HCT116 (cell line): ENCODE data around the gene CARD8. TPM values are rescaled to one million over a fixed set of nuclear protein-coding genes. Genes with fewer than 3 reads are reported as not detected.

ENCODE experiments used
- ATAC-seq: fragments of 200-7000 bp; cut with Tn5 transposase; 2 replicates; pipeline ENCODE4 v1.9.1; 2020; ENCODE audit warnings: mild to moderate bottlenecking, moderate library complexity
- BruUV-seq: library from RNA; stranded (reverse); fragments of 400-500 nt; replicated peaks from 2 replicates; lab custom pipeline; 2021; lab: Mats Ljungman, UMichigan
- CTCF ChIA-PET: fragments of 300-600 bp; sonication (Branson Sonifier 250); formaldehyde crosslinking; loops from one replicate; lab custom pipeline; 2021; ENCODE audit warnings: antibody characterized with exemption; lab: Charles Lee
- POLR2A ChIA-PET: fragments of 300-600, 350-600 bp; sonication (Branson Sonifier 250); formaldehyde crosslinking; loops from one replicate; lab custom pipeline; 2021; ENCODE audit warnings: antibody characterized with exemption; lab: Charles Lee
- RAD21 ChIA-PET, 2 experiments: fragments of 300-600 bp; sonication (Branson Sonifier 250); formaldehyde crosslinking; loops; one replicate each; lab custom pipeline; 2023; ENCODE audit warnings: low total read pairs in 2 of 2; ENCODE audit not compliant: uncharacterized antibody in 2 of 2, unreplicated experiment in 2 of 2, low non-redundant PET in 1 of 2; lab: Charles Lee
- DNase-seq: peaks from one replicate; pipeline ENCODE4 v3.0.0-alpha.2; 2010; ENCODE audit warnings: low read depth, low spot score
- H2AFZ ChIP-seq: fragments of 200-600 bp; shearing (Covaris generic), sonication (generic); 2 replicates; pipeline ENCODE4 v1.6.1; 2017; ENCODE audit warnings: low read depth, mixed run types, mixed read lengths, antibody characterized with exemption, low read length; ENCODE audit not compliant: poor library complexity, severe bottlenecking
- H3K27ac ChIP-seq: 2 replicates; pipeline ENCODE4 v1.5.1; 2012; ENCODE audit warnings: low read depth, low read length
- H3K27me3 ChIP-seq: fragments of 200-600 bp; sonication (generic); 2 replicates; pipeline ENCODE4 v1.6.1; 2016; ENCODE audit warnings: mixed run types, low read length, mixed read lengths; ENCODE audit not compliant: insufficient read depth
- H3K36me3 ChIP-seq, 2 experiments: fragments of 200-500 bp in 1 of 2; fragments of 200-600 bp in 1 of 2; sonication (Bioruptor generic) in 1 of 2; sonication (generic) in 1 of 2; 2 replicates each; pipeline versions ENCODE4 v1.5.1 to v1.6.1; 2014 to 2016; ENCODE audit warnings: low read length in 2 of 2, inconsistent platforms in 1 of 2, mixed read lengths in 1 of 2, mixed run types in 1 of 2; ENCODE audit not compliant: insufficient read depth in 2 of 2, control insufficient read depth in 1 of 2
- H3K4me1 ChIP-seq, 2 experiments: fragments of 200-600 bp in 1 of 2; sonication (generic) in 1 of 2; 2 replicates each; pipeline versions ENCODE4 v1.5.1 to v1.6.1; 2012 to 2017; ENCODE audit warnings: low read length in 2 of 2, inconsistent platforms in 1 of 2, mild to moderate bottlenecking in 1 of 2, mixed read lengths in 1 of 2, mixed run types in 1 of 2, moderate library complexity in 1 of 2; ENCODE audit not compliant: insufficient read depth in 2 of 2, control insufficient read depth in 1 of 2
- H3K4me2 ChIP-seq: fragments of 200-600 bp; sonication (generic); 2 replicates; pipeline ENCODE4 v1.6.1; 2017; ENCODE audit warnings: mixed run types, low read length, mixed read lengths
- H3K4me3 ChIP-seq, 2 experiments: fragments of 200-600 bp in 1 of 2; sonication (generic) in 1 of 2; replicated peaks in 1 of 2; 2 replicates each; pipeline ENCODE4 v1.5.1; 2011 to 2016; ENCODE audit warnings: low read length in 2 of 2, control low read depth in 1 of 2, low read depth in 1 of 2, mild to moderate bottlenecking in 1 of 2, mixed read lengths in 1 of 2, mixed run types in 1 of 2
- H3K79me2 ChIP-seq: fragments of 200-600 bp; sonication (generic); 2 replicates; pipeline ENCODE4 v1.6.1; 2017; ENCODE audit warnings: mild to moderate bottlenecking, mixed run types, low read length, moderate library complexity, mixed read lengths; ENCODE audit not compliant: insufficient read depth
- H3K9ac ChIP-seq: fragments of 200-600 bp; sonication (generic); 2 replicates; pipeline ENCODE4 v1.6.1; 2016; ENCODE audit warnings: low read length, mixed read lengths
- H3K9me2 ChIP-seq: fragments of 200-600 bp; sonication (generic), shearing (Covaris generic); 2 replicates; pipeline ENCODE4 v1.6.1; 2017; ENCODE audit warnings: mixed run types, mild to moderate bottlenecking, moderate library complexity; ENCODE audit not compliant: insufficient read depth
- H3K9me3 ChIP-seq, 2 experiments: fragments of 200-500 bp in 1 of 2; fragments of 200-600 bp in 1 of 2; sonication (Bioruptor generic) in 1 of 2; sonication (generic) in 1 of 2; 2 replicates each; pipeline ENCODE4 v1.6.1; 2014 to 2017; ENCODE audit warnings: low read length in 2 of 2, mixed read lengths in 2 of 2, inconsistent platforms in 1 of 2, low read depth in 1 of 2, mild to moderate bottlenecking in 1 of 2, mixed run types in 1 of 2, moderate library complexity in 1 of 2; ENCODE audit not compliant: control insufficient read depth in 1 of 2, insufficient read depth in 1 of 2
- H4K20me1 ChIP-seq: fragments of 200-600 bp; sonication (generic), shearing (Covaris generic); 2 replicates; pipeline ENCODE4 v1.6.1; 2017; ENCODE audit warnings: mixed run types, mild to moderate bottlenecking, moderate library complexity; ENCODE audit not compliant: insufficient read depth
- CTCF ChIP-seq, 3 experiments: fragments of 200-600 bp in 1 of 3; sonication (generic) in 1 of 3; IDR thresholded peaks in 2 of 3; conservative IDR thresholded peaks in 1 of 3; 2 replicates each; pipeline ENCODE4 v1.5.1; 2012 to 2017; ENCODE audit warnings: low read depth in 2 of 3, low read length in 2 of 3, antibody characterized with exemption in 1 of 3, borderline replicate concordance in 1 of 3, control low read depth in 1 of 3, mild to moderate bottlenecking in 1 of 3, mixed read lengths in 1 of 3, mixed run types in 1 of 3, moderate library complexity in 1 of 3; ENCODE audit not compliant: insufficient read depth in 1 of 3
- POLR2AphosphoS5 ChIP-seq: IDR thresholded peaks from 2 replicates; pipeline ENCODE4 v1.6.1; 2011; ENCODE audit warnings: mild to moderate bottlenecking, low read depth, low read length, moderate library complexity
- intact Hi-C: fragments of 100-400 bp; cut with micrococcal nuclease; formaldehyde crosslinking; loops from 2 replicates; pipeline ENCODE4 v1.10.0; 2022
- total RNA-seq: library from RNA; stranded (reverse); gene quantifications from one replicate; pipeline ENCODE4 v1.2.1, GENCODE V29; 2021; ENCODE audit not compliant: unreplicated experiment

The CARD8 gene
- total RNA-seq, 1 experiment from 2014 or later: 17.5 TPM

- POLR2A ChIA-PET: no interaction called here
- ATAC-seq: no peak
- no peak overlapping the region for H3K27ac ChIP-seq
These were observed 97.4 kb downstream of the CARD8 start for GRCh38 chr19:48158210-48158790.

More at GRCh38 chr19:48158210-48158790, 97.4 kb downstream of the CARD8 start:
- Histone ChIP-seq H3K9me2 (no peaks in the 10 kb centered on the region), H3K4me2 (no peak overlapping the region), H3K27me3 (no peaks in the 10 kb centered on the region), H3K4me1 (no peaks in the 10 kb centered on the region), H2AFZ (no peak overlapping the region), H4K20me1 (no peaks in the 10 kb centered on the region), H3K9ac (no peak overlapping the region), H3K4me3 (no peak overlapping the region), H3K36me3 (peaks cover 27 to 38% of the 10 kb centered on the region in 2 experiments), H3K79me2 (no peaks in the 10 kb centered on the region), H3K9me3 (no peaks in the 10 kb centered on the region)
- no TSS peak for BruUV-seq
- RAD21 ChIA-PET: no interaction called here
- CTCF ChIA-PET: no interaction called here
- DNase-seq: no peak
- TF ChIP-seq POLR2AphosphoS5 (no peak), CTCF (IDR thresholded peaks at IDR 0.05 in 2 of 3, conservative IDR thresholded peaks at IDR 0.05 in 1 of 3; ENCODE audit: borderline replicate concordance in 1 of 3, insufficient read depth in 1 of 3, low read depth in 2 of 3, low read length in 2 of 3) (0 out of 6 replicates have a peak, but pooled peaks of 1 of the 3 experiments have one; percentile 3)
- intact Hi-C loops: no loop called here

Other genes with a start within 250 kb of the CARD8 start
- not detected for gene CABP5, start 211.8 kb downstream of the CARD8 start, total RNA-seq
- 1.7 TPM for gene PLA2G4C, start 145.1 kb downstream of the CARD8 start, total RNA-seq
- 122 TPM for gene LIG1, start 85.6 kb downstream of the CARD8 start, total RNA-seq
- 10.2 TPM for gene ZSWIM9, start 85.2 kb downstream of the CARD8 start, total RNA-seq
- gene ZNF114, start 14.2 kb upstream of the CARD8 start, total RNA-seq: 4.1 TPM
- gene EMP3, start 69.6 kb upstream of the CARD8 start, total RNA-seq: 92.9 TPM
- gene TMEM143, start 108.0 kb upstream of the CARD8 start, total RNA-seq: 13.2 TPM
- gene SYNGR4, start 108.5 kb upstream of the CARD8 start, total RNA-seq: 0.49 TPM
- 212 TPM for gene KDELR1, start 135.6 kb upstream of the CARD8 start, total RNA-seq
- gene GRIN2D, start 137.8 kb upstream of the CARD8 start, total RNA-seq: 26.2 TPM
- gene GRWD1, start 190.1 kb upstream of the CARD8 start, total RNA-seq: 64.8 TPM
- gene KCNJ14, start 199.7 kb upstream of the CARD8 start, total RNA-seq: 2.5 TPM
- gene CYTH2, start 213.5 kb upstream of the CARD8 start, total RNA-seq: 75.3 TPM